GM12872 (cell line): ENCODE data around the gene CACHD1.

ENCODE experiments used
- TF ChIP-seq, protein P1 (sequence below): IDR thresholded peaks from 3 replicates; pipeline ENCODE4 v1.5.1; 2011; ENCODE audit warnings: low read depth, mild to moderate bottlenecking, low read length, moderate library complexity; ENCODE audit not compliant: insufficient read depth

CACHD1 gene

GRCh38 chr1:64597113-64597512 is 127.2 kb downstream of the CACHD1 start:
- TF ChIP-seq, protein P1, sequence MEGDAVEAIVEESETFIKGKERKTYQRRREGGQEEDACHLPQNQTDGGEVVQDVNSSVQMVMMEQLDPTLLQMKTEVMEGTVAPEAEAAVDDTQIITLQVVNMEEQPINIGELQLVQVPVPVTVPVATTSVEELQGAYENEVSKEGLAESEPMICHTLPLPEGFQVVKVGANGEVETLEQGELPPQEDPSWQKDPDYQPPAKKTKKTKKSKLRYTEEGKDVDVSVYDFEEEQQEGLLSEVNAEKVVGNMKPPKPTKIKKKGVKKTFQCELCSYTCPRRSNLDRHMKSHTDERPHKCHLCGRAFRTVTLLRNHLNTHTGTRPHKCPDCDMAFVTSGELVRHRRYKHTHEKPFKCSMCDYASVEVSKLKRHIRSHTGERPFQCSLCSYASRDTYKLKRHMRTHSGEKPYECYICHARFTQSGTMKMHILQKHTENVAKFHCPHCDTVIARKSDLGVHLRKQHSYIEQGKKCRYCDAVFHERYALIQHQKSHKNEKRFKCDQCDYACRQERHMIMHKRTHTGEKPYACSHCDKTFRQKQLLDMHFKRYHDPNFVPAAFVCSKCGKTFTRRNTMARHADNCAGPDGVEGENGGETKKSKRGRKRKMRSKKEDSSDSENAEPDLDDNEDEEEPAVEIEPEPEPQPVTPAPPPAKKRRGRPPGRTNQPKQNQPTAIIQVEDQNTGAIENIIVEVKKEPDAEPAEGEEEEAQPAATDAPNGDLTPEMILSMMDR: no peak

- TF ChIP-seq, protein P1: no peak
Measured at GRCh38 chr1:64598100-64598571, 128.2 kb downstream of the CACHD1 start.

DNA sequence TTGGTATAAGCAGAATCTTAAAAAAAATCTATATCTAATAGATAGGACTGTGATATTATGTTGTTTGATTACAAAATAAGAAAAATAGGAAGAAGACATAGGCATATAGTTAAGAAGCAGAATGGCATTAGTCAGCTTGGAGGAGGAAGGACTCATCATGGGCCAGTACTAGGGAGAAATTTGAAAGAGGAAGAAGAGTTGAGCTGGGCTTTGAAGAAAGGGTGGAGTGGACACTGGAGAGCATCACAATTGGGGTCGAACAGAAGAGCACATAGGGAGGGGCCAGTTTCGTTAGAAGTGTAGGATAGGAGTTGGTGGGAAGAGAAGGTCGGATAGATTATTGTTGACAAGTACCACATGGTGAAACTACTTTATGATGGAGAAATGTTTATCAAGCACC is 129.3 kb downstream of the CACHD1 start:
- TF ChIP-seq, protein P1: no peak

- TF ChIP-seq, protein P1: no peak
Measured at GRCh38 chr1:64601207-64601606, 131.3 kb downstream of the CACHD1 start.

GRCh38 chr1:64608005-64608650 is 138.2 kb downstream of the CACHD1 start:
- TF ChIP-seq, protein P1: no peak

DNA sequence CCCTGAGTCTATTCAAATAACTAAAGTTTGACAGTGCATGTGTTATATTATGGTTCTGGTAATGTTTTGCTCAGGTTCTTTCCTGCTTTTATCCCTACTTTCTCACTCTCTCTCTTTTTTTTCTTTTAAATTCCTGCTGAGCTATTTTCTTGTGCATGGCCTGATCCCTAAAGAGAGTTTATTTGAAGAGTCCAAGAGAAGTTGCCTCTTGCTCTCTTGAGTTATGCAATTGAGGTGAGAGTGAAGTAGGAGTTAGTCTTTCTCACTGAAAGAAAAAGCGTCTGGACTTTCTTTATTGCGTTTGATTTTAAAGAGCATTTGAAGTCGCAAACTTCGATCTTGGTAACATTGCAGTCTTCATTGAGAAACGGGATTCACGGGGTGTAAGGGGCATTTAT is 138.7 kb downstream of the CACHD1 start:
- TF ChIP-seq, protein P1: no peak

DNA sequence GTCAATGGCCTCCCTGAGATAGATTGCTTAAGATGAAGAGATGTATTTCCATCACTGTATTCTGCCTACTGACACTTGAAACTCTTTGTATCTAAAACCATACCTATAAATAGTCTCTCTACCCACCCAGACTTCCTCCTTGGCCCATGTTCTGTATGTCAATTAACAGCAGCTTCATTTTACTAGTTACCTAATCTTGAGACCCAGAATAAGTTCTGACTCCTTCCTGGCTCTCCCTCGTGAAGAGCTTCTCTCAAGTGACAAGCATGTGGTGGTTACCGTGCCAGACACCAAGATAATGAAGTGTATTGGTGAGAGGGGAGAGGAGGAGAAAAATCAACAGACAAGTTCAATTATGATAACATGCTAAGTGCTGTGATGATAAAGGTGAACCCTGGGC is 146.1 kb downstream of the CACHD1 start:
- TF ChIP-seq, protein P1: no peak

DNA sequence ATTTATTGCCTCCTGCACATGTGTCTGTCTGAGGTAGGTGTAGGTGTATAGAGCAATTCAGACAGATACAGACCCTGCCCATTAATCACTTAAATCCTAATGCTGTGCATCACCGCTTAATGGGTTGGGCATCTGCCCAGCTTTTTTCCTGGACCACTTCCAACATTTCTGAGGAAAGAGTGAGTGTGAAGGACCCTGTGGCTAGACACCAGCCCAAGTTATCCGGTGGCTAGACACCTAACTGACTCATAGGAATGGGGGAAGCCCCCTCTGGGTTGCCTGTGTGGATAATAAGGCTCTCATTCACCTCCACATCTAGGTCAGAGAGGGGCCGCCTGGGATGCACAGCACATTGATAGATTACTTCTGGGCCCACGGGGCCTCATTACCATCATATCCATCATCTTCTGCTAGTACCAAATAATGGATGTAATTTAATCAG is 153.8 kb downstream of the CACHD1 start:
- TF ChIP-seq, protein P1: no peak
